ENCODE measurements around the gene VCPKMT. TPM values are rescaled to one million over a fixed set of nuclear protein-coding genes. Genes with fewer than 3 reads are reported as not detected.
"Not testable (repeated sequence)": the region's sequence is repeated elsewhere in the genome, so short reads cannot be mapped to it uniquely, and the experiment has no call there.

VCPKMT gene
- total RNA-seq, 1 donor from 2014 or later, result 5.3 TPM

GRCh38 chr14:50082308-50082742 is 34.0 kb downstream of the VCPKMT start:
- H3K4me3 ChIP-seq (ENCODE audit: low read depth, low read length), result no peak overlapping the region
- H3K27me3 ChIP-seq (ENCODE audit: control insufficient read depth, insufficient read depth, low read length), result no peaks in the 10 kb centered on the region
- TF ChIP-seq CTCF (IDR thresholded peaks at IDR 0.05; ENCODE audit: insufficient read depth, low read length, severe bottlenecking), result no peak
- H3K36me3 ChIP-seq (ENCODE audit: control insufficient read depth, insufficient read depth, low read length), result no peaks in the 10 kb centered on the region
- DNase-seq (ENCODE audit: low read depth) (no peak), FAIRE-seq (no peak)

GRCh38 chr14:50079103-50079502 is 37.3 kb downstream of the VCPKMT start:
- H3K36me3 ChIP-seq (ENCODE audit: control insufficient read depth, insufficient read depth, low read length); H3K4me3 ChIP-seq (ENCODE audit: low read depth, low read length); DNase-seq (ENCODE audit: low read depth); FAIRE-seq; H3K27me3 ChIP-seq (ENCODE audit: control insufficient read depth, insufficient read depth, low read length): not testable (repeated sequence)

- not testable (repeated sequence) for DNase-seq (ENCODE audit: low read depth); FAIRE-seq; H3K27me3 ChIP-seq (ENCODE audit: control insufficient read depth, insufficient read depth, low read length); H3K4me3 ChIP-seq (ENCODE audit: low read depth, low read length); H3K36me3 ChIP-seq (ENCODE audit: control insufficient read depth, insufficient read depth, low read length)
Observed at GRCh38 chr14:50073663-50074062, 42.7 kb downstream of the VCPKMT start.

GRCh38 chr14:50072395-50072794 is 44.0 kb downstream of the VCPKMT start:
- Histone ChIP-seq H3K27me3 (ENCODE audit: control insufficient read depth, insufficient read depth, low read length) (no peaks in the 10 kb centered on the region), H3K4me3 (ENCODE audit: low read depth, low read length) (no peak overlapping the region), H3K36me3 (ENCODE audit: control insufficient read depth, insufficient read depth, low read length) (no peaks in the 10 kb centered on the region)
- DNase-seq (ENCODE audit: low read depth) (no peak), FAIRE-seq (no peak)
- no peak for TF ChIP-seq CTCF (IDR thresholded peaks at IDR 0.05; ENCODE audit: insufficient read depth, low read length, severe bottlenecking)

- no peaks in the 10 kb centered on the region for H3K27me3 ChIP-seq (ENCODE audit: control insufficient read depth, insufficient read depth, low read length)
- H3K36me3 ChIP-seq (ENCODE audit: control insufficient read depth, insufficient read depth, low read length), result no peaks in the 10 kb centered on the region
- no peak for FAIRE-seq
- DNase-seq (ENCODE audit: low read depth), result no peak
- H3K4me3 ChIP-seq (ENCODE audit: low read depth, low read length), result no peak overlapping the region
- TF ChIP-seq CTCF (IDR thresholded peaks at IDR 0.05; ENCODE audit: insufficient read depth, low read length, severe bottlenecking), result no peak
Observed at GRCh38 chr14:50070840-50071548, 45.4 kb downstream of the VCPKMT start.

GRCh38 chr14:50070230-50070629 is 46.1 kb downstream of the VCPKMT start:
- FAIRE-seq, result no peak
- Histone ChIP-seq H3K4me3 (ENCODE audit: low read depth, low read length) (no peak overlapping the region), H3K27me3 (ENCODE audit: control insufficient read depth, insufficient read depth, low read length) (no peaks in the 10 kb centered on the region), H3K36me3 (ENCODE audit: control insufficient read depth, insufficient read depth, low read length) (no peaks in the 10 kb centered on the region)
- no peak for DNase-seq (ENCODE audit: low read depth)
- no peak for TF ChIP-seq CTCF (IDR thresholded peaks at IDR 0.05; ENCODE audit: insufficient read depth, low read length, severe bottlenecking)

- DNase-seq (ENCODE audit: low read depth) (no peak), FAIRE-seq (no peak)
- H3K4me3 ChIP-seq (ENCODE audit: low read depth, low read length), result no peak overlapping the region
- no peak for TF ChIP-seq CTCF (IDR thresholded peaks at IDR 0.05; ENCODE audit: insufficient read depth, low read length, severe bottlenecking)
- H3K27me3 ChIP-seq (ENCODE audit: control insufficient read depth, insufficient read depth, low read length), result no peaks in the 10 kb centered on the region
- no peaks in the 10 kb centered on the region for H3K36me3 ChIP-seq (ENCODE audit: control insufficient read depth, insufficient read depth, low read length)
Observed at GRCh38 chr14:50069325-50069724, 47.0 kb downstream of the VCPKMT start.
